ENCODE results near the gene CMAS.

DNA sequence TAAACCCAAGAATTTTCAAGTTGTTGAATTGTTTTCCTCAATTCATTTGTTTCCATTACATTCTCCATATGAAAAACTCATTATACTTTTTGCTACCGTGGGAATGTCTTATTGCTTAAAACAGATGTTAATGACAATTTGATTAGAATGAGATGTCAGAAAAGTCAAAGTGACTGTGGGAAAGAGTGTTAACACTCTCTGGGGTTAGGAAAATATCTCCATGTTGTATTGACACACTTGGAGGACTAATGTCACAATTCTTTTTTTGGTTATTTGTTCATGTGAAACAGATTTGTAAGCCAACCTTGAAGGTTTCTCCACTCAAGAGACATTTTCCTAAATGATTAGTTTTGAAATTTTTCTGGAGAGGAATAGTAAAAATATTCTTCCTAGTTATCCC, 47.2 kb upstream of the CMAS start:
- TF ChIP-seq CTCF (conservative IDR thresholded peaks at IDR 0.05 in 1 of 2, IDR thresholded peaks at IDR 0.05 in 1 of 2; ENCODE audit: low read depth in 1 of 2, low read length in 2 of 2), result no peak
- no peak for TF ChIP-seq EZH2 (IDR thresholded peaks at IDR 0.05; ENCODE audit: low read length, missing control alignments)
